Middle frontal gyrus (tissue), 1 donor: Measurements from ENCODE around the gene ZNF451.

Experiments used
- DNase-seq: peaks from one replicate; pipeline ENCODE4 v3.0.0-alpha.2; 2015; ENCODE audit warnings: low spot score; ENCODE audit errors: extremely low spot score

Gene ZNF451

DNA sequence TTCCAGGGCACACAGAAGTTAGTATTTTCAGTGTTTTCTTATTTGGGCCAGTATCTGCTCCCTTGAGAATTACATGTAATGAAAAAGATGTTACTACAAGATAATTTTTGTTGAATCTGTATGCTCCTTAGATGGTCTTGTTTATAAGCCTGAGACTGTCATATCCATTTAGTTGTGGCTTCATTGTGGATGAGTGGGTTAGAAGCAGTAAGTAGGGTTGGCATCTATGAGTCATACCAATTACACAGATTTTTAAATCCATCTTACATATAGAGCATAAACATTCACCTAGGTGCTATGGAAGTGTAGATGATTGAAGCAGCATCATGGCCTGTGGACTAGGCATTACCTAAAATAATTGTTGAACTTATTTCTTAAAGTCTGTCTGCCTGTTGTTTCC is 68.7 kb downstream of the ZNF451 start:
- no peak for DNase-seq

DNA sequence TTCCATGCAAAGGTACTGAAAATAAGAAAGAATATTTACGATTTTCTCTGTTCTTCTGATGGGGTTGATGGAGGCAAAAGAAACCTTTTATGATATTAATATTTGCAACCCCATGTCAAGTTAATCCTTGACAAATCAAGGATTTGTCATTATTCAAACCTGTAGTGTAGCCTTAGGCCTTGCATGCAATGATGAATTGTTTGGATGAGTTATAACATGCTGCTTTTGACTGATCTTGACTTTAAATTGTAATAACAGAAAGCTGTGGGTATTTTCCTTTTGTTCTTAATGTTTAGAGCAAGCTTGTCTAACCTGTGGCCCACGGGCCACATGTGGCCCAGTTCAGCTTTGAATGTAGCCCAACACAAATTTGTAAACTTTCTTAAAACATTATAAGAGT is 69.1 kb downstream of the ZNF451 start:
- DNase-seq = no peak

GRCh38 chr6:57162028-57162427 is 72.0 kb downstream of the ZNF451 start:
- DNase-seq = no peak

- no peak for DNase-seq
Measured at GRCh38 chr6:57162516-57162915, 72.5 kb downstream of the ZNF451 start.

GRCh38 chr6:57163956-57164355 is 74.0 kb downstream of the ZNF451 start:
- no peak for DNase-seq

DNA sequence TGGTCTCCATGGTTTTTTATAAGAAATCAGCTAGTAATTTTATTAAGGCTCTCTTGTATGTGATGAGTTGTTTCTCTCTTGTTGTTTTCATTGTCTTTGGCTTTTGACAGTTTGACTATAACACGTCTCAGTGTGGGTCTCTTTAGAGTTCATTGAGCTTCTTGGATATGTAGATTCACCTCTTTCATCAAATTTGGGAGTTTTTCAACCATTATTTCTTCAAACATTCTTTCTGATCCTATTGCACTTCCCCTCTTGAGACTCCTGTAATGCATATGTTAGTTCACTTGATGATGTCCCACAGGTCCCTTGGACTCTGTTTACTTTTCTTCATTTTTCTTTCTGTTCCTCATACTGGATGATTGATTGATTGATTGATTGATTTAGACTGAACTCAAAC is 75.1 kb downstream of the ZNF451 start:
- DNase-seq = no peak

DNA sequence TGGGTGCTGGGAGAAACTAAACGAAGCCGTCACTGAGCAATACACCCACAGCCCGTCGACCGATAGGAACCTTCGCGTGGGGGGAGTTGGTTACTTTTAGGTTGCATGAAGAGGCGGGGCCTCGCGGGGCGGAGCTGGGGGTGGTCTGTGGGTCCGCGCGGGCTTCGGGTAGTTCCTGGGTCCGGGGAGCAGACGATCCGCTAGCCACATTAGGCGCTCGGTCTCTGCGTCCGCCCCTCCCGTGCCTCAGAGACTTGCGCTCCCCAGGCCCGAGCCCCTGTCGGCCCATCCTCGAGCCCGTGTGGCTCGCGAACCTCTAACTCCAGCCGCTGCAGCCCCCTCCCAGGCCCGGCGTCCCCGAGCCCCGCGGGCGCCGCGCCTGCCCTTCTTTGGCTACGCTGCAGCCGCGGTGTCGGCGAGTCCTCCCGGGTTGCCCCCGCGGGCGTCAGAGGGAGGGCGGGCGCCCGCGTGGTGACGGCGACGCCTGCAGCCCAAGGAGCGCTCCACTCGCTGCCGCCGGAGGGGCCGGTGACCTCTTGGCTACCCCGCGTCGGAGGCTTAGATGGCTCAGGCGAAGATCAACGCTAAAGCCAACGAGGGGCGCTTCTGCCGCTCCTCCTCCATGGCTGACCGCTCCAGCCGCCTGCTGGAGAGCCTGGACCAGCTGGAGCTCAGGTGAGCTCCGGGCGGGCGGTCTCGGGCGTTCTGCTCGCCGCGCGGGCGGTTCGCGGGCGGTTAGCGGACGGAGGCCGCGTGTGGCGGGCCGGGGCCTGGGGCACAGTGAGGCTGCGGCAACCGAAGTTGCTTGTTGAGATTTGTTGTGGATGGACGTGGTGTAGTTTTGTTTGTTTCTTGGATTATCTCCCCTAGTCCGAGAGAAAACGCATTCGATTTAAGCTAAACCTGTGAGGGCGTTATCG is 82.4 kb downstream of the ZNF451 start, which contains the start of gene BAG2:
Gene BAG2, plus strand, starts transcription at position 191 of the 920 bp plus-strand sequence. Its CDS starts 372 bp downstream, at position 563.
- DNase-seq = peak; percentile 44

GRCh38 chr6:57173056-57173885 is 83.3 kb downstream of the ZNF451 start:
- no peak for DNase-seq

DNA sequence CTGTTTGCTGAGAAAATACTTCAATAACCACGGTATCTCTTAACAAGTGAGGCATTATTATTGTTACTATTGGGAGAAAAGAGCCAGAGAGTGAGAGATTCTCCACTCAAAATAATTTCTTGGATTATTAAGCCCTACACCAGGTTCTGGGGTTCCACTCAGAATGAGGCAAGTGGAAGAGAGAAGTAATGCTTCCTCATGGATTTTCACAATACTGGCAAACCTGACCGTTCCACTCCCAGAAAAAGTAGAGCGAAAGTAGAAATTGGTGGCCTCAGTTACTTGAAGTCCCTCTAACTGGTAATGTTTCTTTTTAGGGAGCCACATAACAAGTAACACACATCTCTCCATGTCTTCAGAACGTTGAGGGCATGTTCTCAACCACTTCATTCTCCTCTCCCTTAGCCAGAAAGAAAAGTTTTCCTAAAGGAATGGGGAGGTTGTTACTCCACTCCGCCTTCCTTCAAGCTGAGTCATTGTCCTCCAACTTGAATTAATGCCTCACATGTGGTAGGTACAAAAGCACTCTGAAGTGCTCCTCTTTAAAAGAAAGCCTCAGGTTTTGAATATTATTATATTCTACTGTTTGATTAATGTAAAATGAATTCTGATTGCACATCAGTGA is 84.0 kb downstream of the ZNF451 start:
- DNase-seq = no peak

GRCh38 chr6:57174511-57174907 is 84.5 kb downstream of the ZNF451 start:
- DNase-seq = no peak

- no peak for DNase-seq
Measured at GRCh38 chr6:57177545-57178265, 87.7 kb downstream of the ZNF451 start.

DNA sequence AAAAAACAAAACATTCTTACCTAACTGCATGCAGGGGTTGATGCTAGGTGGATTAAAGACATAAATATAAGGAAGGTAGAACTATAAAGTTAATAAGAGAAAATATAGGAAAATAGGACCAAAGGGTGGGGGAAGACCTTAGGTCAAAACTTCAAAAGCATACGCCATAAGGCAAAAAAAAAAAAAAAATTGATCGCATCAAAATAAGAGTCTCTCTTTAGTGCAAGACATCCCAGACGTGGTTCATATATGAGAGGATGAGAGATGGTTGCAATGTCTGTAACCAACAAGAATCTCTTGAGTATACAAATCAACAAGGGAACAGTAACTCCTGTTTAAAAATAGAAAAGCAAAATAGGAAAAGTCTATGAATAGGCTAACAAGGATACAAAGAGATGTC is 90.6 kb downstream of the ZNF451 start:
- no peak for DNase-seq

- no peak for DNase-seq
Measured at GRCh38 chr6:57182017-57182432, 92.0 kb downstream of the ZNF451 start.

GRCh38 chr6:57183336-57183735 is 93.3 kb downstream of the ZNF451 start:
- DNase-seq = no peak

DNA sequence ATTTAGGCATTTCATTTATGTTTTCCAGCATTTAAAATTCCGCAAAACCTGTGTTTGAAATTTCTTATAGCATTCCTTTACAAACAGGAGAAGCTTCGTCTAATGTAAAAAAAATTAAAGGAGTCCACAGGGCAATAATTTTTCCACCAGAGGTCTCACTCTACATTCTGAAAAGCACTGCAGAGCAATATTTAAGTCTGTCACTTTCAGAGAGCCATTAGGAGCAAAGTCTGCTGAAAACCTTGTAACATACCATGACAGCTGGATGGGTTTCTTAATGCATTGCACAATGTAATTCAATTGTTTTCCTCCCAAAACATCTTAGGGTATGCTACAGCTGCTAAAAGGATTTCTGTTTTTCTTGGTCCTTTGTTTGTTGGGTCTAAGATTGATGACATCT is 100.2 kb downstream of the ZNF451 start:
- DNase-seq = no peak

GRCh38 chr6:57193177-57193576 is 103.2 kb downstream of the ZNF451 start:
- DNase-seq = no peak

DNA sequence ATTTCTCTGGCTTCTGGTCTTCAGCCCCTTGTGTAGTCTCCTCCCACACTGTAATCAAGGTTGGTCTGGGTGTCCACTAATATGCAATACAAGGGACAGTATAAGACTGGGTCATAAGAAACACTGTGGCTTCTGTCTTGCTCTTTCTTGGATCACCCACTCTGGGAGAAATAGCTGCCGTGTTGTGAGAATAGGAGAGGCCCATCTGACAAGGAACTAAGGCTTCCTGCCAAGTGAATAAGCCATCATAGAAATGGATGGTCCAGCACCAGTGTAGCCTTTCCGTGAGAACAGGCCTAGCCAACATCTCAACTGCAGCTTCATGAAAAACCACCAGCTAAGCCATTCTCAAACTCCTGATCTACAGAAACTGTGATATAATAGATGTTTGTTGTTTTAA is 105.5 kb downstream of the ZNF451 start:
- DNase-seq = no peak

GRCh38 chr6:57198926-57199636 is 109.1 kb downstream of the ZNF451 start:
- DNase-seq = no peak

DNA sequence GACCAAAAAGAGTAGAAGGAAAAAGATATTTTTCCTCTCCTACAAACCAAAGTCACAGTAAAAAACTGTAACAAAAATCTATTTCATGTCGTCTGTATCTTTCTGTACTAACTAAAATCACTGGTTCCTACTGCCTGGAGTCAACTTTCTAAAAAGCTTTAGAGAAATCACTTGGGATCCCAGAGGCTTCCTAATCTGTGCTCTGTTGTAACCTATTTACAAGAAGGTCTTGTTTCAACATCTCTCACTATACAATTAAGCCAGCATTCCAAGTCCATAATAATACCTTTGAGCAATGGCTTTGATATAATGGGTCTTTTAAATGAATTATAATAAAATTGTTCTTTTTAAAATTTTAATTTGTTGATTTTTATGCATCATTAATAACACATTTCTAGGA is 111.7 kb downstream of the ZNF451 start:
- no peak for DNase-seq

- no peak for DNase-seq
Measured at GRCh38 chr6:57205550-57206328, 115.8 kb downstream of the ZNF451 start.
